KMS-11 (cell line): ENCODE measurements around the gene IQCE.

ENCODE experiments used
- H2AFZ ChIP-seq: fragments of 200-600 bp; sonication (generic); 2 replicates; pipeline ENCODE4 v1.6.1; 2016; ENCODE audit warnings: antibody characterized with exemption, mixed run types, low read depth
- H3K27ac ChIP-seq: fragments of 200-600 bp; sonication (generic); 2 replicates; pipeline ENCODE4 v1.6.1; 2016; ENCODE audit warnings: mild to moderate bottlenecking, mixed run types
- H3K27me3 ChIP-seq: fragments of 200-600 bp; sonication (generic); 2 replicates; pipeline ENCODE4 v1.6.1; 2017; ENCODE audit warnings: mild to moderate bottlenecking, low read depth, mixed run types, moderate library complexity; ENCODE audit not compliant: insufficient read depth
- H3K36me3 ChIP-seq: fragments of 200-600 bp; sonication (generic); 2 replicates; pipeline ENCODE4 v1.6.1; 2017; ENCODE audit warnings: mild to moderate bottlenecking, mixed run types; ENCODE audit not compliant: insufficient read depth
- H3K4me1 ChIP-seq: fragments of 200-600 bp; sonication (generic); 2 replicates; pipeline ENCODE4 v1.6.1; 2016; ENCODE audit warnings: mild to moderate bottlenecking, low read depth, mixed run types; ENCODE audit not compliant: poor library complexity, severe bottlenecking
- H3K4me2 ChIP-seq: fragments of 200-600 bp; sonication (generic); 2 replicates; pipeline ENCODE4 v1.7.0; 2016; ENCODE audit warnings: mild to moderate bottlenecking, mixed run types
- H3K4me3 ChIP-seq: fragments of 200-600 bp; sonication (generic); IDR thresholded peaks from 2 replicates; pipeline ENCODE4 v1.6.1; 2017; ENCODE audit warnings: low read depth, low read length, mixed read lengths; ENCODE audit not compliant: insufficient read depth
- H3K79me2 ChIP-seq: fragments of 200-600 bp; sonication (generic); 2 replicates; pipeline ENCODE4 v1.6.1; 2016; ENCODE audit warnings: low read depth, mixed run types; ENCODE audit not compliant: insufficient read depth
- H3K9ac ChIP-seq: fragments of 200-600 bp; sonication (generic); 2 replicates; pipeline ENCODE4 v1.6.1; 2016; ENCODE audit warnings: mild to moderate bottlenecking, mixed run types
- H4K20me1 ChIP-seq: fragments of 200-600 bp; sonication (generic); 2 replicates; pipeline ENCODE4 v1.6.1; 2016; ENCODE audit warnings: mild to moderate bottlenecking, mixed run types; ENCODE audit not compliant: insufficient read depth
- CTCF ChIP-seq: fragments of 200-600 bp; sonication (generic); conservative IDR thresholded peaks from 2 replicates; pipeline ENCODE4 v1.6.1; 2017; ENCODE audit warnings: low read depth, mild to moderate bottlenecking, antibody characterized with exemption, low read length, moderate library complexity, mixed read lengths

The IQCE gene

GRCh38 chr7:2540641-2541051 is 18.1 kb upstream of the IQCE start:
- Histone ChIP-seq H3K79me2 (no peaks in the 10 kb centered on the region), H2AFZ (no peak overlapping the region), H3K27me3 (no peaks in the 10 kb centered on the region), H3K27ac (no peak overlapping the region), H3K4me2 (no peak overlapping the region), H3K36me3 (no peaks in the 10 kb centered on the region), H3K4me1 (no peaks in the 10 kb centered on the region), H3K4me3 (no peak overlapping the region), H4K20me1 (no peaks in the 10 kb centered on the region), H3K9ac (no peak overlapping the region)
- TF ChIP-seq CTCF: no peak

- no peaks in the 10 kb centered on the region for H4K20me1 ChIP-seq
- H3K79me2 ChIP-seq: no peaks in the 10 kb centered on the region
- H3K9ac ChIP-seq: no peak overlapping the region
- TF ChIP-seq CTCF: no peak
- H3K27me3 ChIP-seq: no peaks in the 10 kb centered on the region
- H3K36me3 ChIP-seq: no peaks in the 10 kb centered on the region
- no peak overlapping the region for H2AFZ ChIP-seq
- H3K4me2 ChIP-seq: no peak overlapping the region
- no peak overlapping the region for H3K27ac ChIP-seq
- no peaks in the 10 kb centered on the region for H3K4me1 ChIP-seq
- no peak overlapping the region for H3K4me3 ChIP-seq
Observed at GRCh38 chr7:2541291-2542010, 17.3 kb upstream of the IQCE start.

- Histone ChIP-seq H4K20me1 (no peaks in the 10 kb centered on the region), H3K4me1 (no peaks in the 10 kb centered on the region), H3K27ac (no peak overlapping the region), H3K27me3 (no peaks in the 10 kb centered on the region), H3K4me2 (no peak overlapping the region), H3K79me2 (no peaks in the 10 kb centered on the region), H3K4me3 (no peak overlapping the region), H2AFZ (no peak overlapping the region), H3K9ac (no peak overlapping the region), H3K36me3 (no peaks in the 10 kb centered on the region)
- TF ChIP-seq CTCF: no peak
Observed at GRCh38 chr7:2542011-2542915, 16.5 kb upstream of the IQCE start.

GRCh38 chr7:2542916-2543871 is 15.6 kb upstream of the IQCE start:
- no peaks in the 10 kb centered on the region for H3K27me3 ChIP-seq
- H3K36me3 ChIP-seq: no peaks in the 10 kb centered on the region

More at GRCh38 chr7:2542916-2543871, 15.6 kb upstream of the IQCE start:
- Histone ChIP-seq H3K4me3 (no peak overlapping the region), H3K79me2 (no peaks in the 10 kb centered on the region), H3K27ac (no peak overlapping the region), H3K9ac (no peak overlapping the region), H4K20me1 (no peaks in the 10 kb centered on the region), H3K4me1 (no peaks in the 10 kb centered on the region), H2AFZ (no peak overlapping the region), H3K4me2 (no peak overlapping the region)
- no peak for TF ChIP-seq CTCF
